IgD-negative memory B cell (primary cell): ENCODE results near the gene LITAF. TPM values are rescaled to one million over a fixed set of nuclear protein-coding genes. Genes with fewer than 3 reads are reported as not detected.
A peak's percentile ranks its signal among the peaks of the same experiment; 100 is the strongest.
"Not testable (repeated sequence)": the region's sequence is repeated elsewhere in the genome, so short reads cannot be mapped to it uniquely, and the experiment has no call there.

Experiments
- H3K27ac Mint-ChIP-seq, 3 donors: one replicate each; pipeline ENCODE4 v1.8.0; 2020 to 2022; ENCODE audit warnings: mild to moderate bottlenecking in 3 of 3, mixed read lengths in 3 of 3, moderate library complexity in 1 of 3
- H3K27me3 Mint-ChIP-seq: one replicate; pipeline ENCODE4 v1.8.0; 2021; ENCODE audit warnings: mixed read lengths
- H3K36me3 Mint-ChIP-seq: one replicate; pipeline ENCODE4 v1.8.0; 2020; ENCODE audit warnings: mild to moderate bottlenecking, mixed read lengths
- H3K4me1 Mint-ChIP-seq, 3 donors: one replicate each; pipeline ENCODE4 v1.8.0; 2020 to 2022; ENCODE audit warnings: mixed read lengths in 3 of 3, mild to moderate bottlenecking in 1 of 3
- H3K4me3 Mint-ChIP-seq, 4 donors: one replicate each; pipeline ENCODE4 v1.8.0; 2020 to 2022; ENCODE audit warnings: mild to moderate bottlenecking in 4 of 4, mixed read lengths in 4 of 4, moderate library complexity in 3 of 4
- H3K9me3 Mint-ChIP-seq, 3 donors: one replicate each; pipeline ENCODE4 v1.8.0; 2020 to 2021; ENCODE audit warnings: mixed read lengths in 3 of 3, mild to moderate bottlenecking in 1 of 3
- polyA plus RNA-seq: library from polyadenylated mRNA; unstranded; fragments of 300-500 nt; fragmentation: Illumina TruSeq; gene quantifications from one replicate; pipeline ENCODE4 v1.2.3, GENCODE V29; 2021

LITAF gene
- polyA plus RNA-seq, 1 donor from 2014 or later = 318 TPM

- H3K27me3 Mint-ChIP-seq = no peaks in the 10 kb centered on the region
- peak overlapping the region; percentile 44 to 99 (median 94) for H3K27ac Mint-ChIP-seq
- peaks cover 11 to 35% (median 23%) of the 10 kb centered on the region in 3 donors for H3K4me1 Mint-ChIP-seq
- peak overlapping the region; percentile 46 to 87 (median 72) for H3K4me3 Mint-ChIP-seq
- no peaks in the 10 kb centered on the region for H3K9me3 Mint-ChIP-seq
- no peaks in the 10 kb centered on the region for H3K36me3 Mint-ChIP-seq
Measured at GRCh38 chr16:11613381-11614303, 26.9 kb upstream of the LITAF start.

- Mint-ChIP-seq H3K9me3 (no peaks in the 10 kb centered on the region), H3K27me3 (no peaks in the 10 kb centered on the region), H3K4me1 (peaks cover 8 to 33% (median 23%) of the 10 kb centered on the region in 3 donors), H3K27ac (peak overlapping the region; percentile 44 to 99 (median 94)), H3K36me3 (no peaks in the 10 kb centered on the region), H3K4me3 (peak overlapping the region in 1 of 4 donors; percentile 87)
Measured at GRCh38 chr16:11612665-11613025, 25.9 kb upstream of the LITAF start.

DNA sequence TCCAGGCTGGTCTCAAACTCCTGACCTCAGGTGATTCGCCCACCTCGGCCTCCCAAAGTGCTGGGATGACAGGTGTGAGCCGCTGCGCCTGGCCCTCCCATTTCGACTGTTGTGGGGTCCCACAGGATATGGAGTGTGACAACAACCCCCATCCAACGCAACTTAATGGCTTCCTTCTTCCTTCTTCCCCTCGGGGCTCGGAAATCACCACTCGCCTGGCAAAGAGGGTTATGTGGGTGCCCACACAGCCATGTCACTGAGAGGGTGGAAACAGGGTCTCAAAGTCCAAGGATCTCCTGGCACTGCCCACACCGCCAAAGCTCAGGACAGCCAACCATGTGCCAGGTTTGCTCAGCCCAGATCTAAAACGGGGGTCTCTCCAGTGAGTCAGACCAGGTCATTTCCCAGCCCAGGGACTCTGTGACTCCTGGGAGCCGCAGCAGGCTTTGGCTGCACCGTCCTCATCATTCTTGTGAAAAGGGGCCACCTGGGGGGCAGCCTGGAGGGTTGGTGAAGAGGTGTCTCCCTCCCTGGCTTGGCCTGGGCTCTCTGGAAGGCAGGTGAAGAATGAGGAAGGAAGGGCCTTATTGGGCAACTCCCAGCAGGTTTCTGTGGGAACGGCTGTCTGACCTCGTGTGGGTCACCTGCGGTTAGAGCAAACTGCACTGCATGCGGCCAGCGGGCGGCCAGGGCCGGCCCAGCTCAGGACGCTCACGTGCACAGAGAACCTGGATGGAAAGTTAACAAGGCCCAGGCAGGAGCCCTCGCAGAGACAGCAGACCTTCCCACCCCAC lies 25.3 kb upstream of the LITAF start:
- no peaks in the 10 kb centered on the region for H3K27me3 Mint-ChIP-seq
- peak overlapping the region in 2 of 4 donors; percentile 78 to 88 for H3K4me3 Mint-ChIP-seq
- no peaks in the 10 kb centered on the region for H3K36me3 Mint-ChIP-seq
- H3K4me1 Mint-ChIP-seq = peaks cover 8 to 33% (median 23%) of the 10 kb centered on the region in 3 donors
- peak overlapping the region; percentile 44 to 99 (median 88) for H3K27ac Mint-ChIP-seq
- H3K9me3 Mint-ChIP-seq = no peaks in the 10 kb centered on the region

GRCh38 chr16:11610580-11610979 lies 23.9 kb upstream of the LITAF start:
- no peaks in the 10 kb centered on the region for H3K27me3 Mint-ChIP-seq
- H3K4me3 Mint-ChIP-seq = peak overlapping the region in 1 of 4 donors; percentile 76
- no peaks in the 10 kb centered on the region for H3K9me3 Mint-ChIP-seq
- H3K27ac Mint-ChIP-seq = no peak overlapping the region
- H3K4me1 Mint-ChIP-seq = peaks cover 8 to 31% (median 23%) of the 10 kb centered on the region in 3 donors
- no peaks in the 10 kb centered on the region for H3K36me3 Mint-ChIP-seq

DNA sequence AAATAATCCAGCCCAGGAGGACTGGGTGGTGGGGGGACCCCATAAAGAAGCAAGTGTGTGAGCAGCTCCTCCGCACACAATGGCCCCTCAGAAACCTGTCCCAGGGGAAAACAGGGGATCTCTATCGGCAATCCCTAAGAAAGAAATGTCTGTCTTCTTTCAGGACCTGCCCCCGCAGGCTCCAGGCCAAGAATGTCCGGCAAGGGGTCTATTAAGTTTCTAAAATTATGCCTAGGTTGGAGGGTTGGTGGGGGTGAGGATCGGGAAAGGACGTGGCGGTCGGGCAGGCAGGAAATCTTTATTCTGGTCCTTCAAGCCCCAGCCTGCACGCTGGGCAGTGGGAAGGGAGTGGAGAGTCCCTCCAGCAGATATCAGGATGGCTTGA lies 23.4 kb upstream of the LITAF start:
- Mint-ChIP-seq H3K9me3 (no peaks in the 10 kb centered on the region), H3K27ac (no peak overlapping the region), H3K36me3 (no peaks in the 10 kb centered on the region), H3K4me1 (peaks cover 8 to 31% (median 25%) of the 10 kb centered on the region in 3 donors), H3K4me3 (no peak overlapping the region), H3K27me3 (no peaks in the 10 kb centered on the region)

DNA sequence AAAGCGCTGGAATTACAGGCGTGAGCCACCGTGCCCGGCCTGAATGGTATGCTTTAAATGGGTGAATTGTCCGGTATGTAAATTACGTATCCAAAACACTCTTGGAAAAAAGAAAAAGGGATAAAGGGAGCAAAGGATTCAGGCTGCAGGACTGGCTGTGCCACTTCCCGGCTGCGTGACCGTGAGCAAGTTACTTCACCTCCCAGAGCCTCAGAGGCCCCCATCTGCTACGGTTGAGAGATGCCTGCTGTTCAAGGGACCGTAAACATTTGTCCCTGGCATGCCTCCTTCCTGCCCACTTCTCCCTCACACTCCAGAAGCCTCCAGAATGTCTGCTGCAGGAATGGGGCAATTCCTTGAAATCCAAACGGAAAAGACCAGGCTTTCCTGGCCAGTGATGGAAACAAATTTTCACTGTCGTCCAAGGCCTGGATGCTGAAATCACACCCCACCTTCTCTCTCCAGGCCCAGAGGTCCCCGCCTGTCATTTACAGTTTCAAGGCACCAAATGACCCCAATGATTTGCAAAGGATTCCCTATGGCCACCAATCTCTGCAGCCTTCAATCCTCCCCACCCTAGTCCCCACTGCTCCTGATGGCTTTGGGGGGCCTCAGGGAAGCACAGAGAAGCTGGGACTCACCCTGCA lies 22.9 kb upstream of the LITAF start:
- Mint-ChIP-seq H3K4me1 (peaks cover 8 to 28% (median 22%) of the 10 kb centered on the region in 3 donors), H3K4me3 (no peak overlapping the region), H3K27me3 (no peaks in the 10 kb centered on the region), H3K27ac (no peak overlapping the region), H3K9me3 (no peaks in the 10 kb centered on the region), H3K36me3 (no peaks in the 10 kb centered on the region)

GRCh38 chr16:11605891-11606290 lies 19.2 kb upstream of the LITAF start:
- Mint-ChIP-seq H3K4me1 (peaks cover 0 to 11% (median 2%) of the 10 kb centered on the region in 3 donors), H3K36me3 (no peaks in the 10 kb centered on the region), H3K27me3 (no peaks in the 10 kb centered on the region), H3K9me3 (no peaks in the 10 kb centered on the region), H3K27ac (no peak overlapping the region), H3K4me3 (no peak overlapping the region)

GRCh38 chr16:11605564-11605886 lies 18.8 kb upstream of the LITAF start:
- Mint-ChIP-seq H3K4me3 (no peak overlapping the region), H3K27ac (no peak overlapping the region), H3K9me3 (no peaks in the 10 kb centered on the region), H3K27me3 (no peaks in the 10 kb centered on the region), H3K36me3 (no peaks in the 10 kb centered on the region), H3K4me1 (peaks cover 0 to 11% (median 2%) of the 10 kb centered on the region in 3 donors)

DNA sequence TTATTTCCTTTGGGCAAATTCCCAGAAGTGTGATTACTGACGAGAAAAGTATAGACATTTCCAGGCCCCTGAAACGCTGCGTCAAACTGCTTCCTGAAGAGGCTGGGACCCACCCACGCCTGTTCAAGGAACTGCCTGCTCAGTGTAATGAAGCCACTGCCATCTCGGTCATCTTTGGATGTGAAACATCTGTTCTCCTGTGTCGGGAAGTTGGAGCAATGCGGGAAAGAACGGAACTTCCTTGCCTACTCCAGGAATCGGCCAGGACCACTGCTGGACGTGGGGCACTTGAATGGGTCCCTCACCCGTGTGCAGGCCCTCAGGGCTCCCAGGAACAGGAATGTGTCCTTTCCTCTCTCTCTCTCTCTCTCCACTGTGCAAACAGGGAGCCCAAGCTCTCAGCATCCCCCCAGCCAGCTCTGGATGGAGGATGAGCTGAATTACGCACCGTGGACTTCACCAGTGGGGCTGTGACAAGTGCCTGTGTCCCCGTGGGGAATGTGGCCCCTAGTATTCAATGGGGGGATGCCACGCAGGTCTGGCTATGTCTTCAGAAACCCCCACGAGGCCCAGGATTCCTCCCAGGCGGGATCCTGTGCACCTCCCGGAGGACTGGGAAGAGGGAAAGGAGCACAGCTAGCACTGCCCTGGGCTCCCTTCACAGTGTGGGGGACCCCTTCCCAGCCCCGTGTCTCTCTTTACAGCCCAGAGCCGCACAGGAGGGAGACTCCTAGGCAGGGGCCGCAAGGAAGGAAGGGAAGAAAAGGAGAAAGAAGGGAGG lies 18.3 kb upstream of the LITAF start:
- Mint-ChIP-seq H3K4me1 (peaks cover 0 to 11% (median 2%) of the 10 kb centered on the region in 3 donors), H3K27me3 (no peaks in the 10 kb centered on the region), H3K9me3 (no peaks in the 10 kb centered on the region), H3K36me3 (no peaks in the 10 kb centered on the region), H3K4me3 (no peak overlapping the region), H3K27ac (no peak overlapping the region)

DNA sequence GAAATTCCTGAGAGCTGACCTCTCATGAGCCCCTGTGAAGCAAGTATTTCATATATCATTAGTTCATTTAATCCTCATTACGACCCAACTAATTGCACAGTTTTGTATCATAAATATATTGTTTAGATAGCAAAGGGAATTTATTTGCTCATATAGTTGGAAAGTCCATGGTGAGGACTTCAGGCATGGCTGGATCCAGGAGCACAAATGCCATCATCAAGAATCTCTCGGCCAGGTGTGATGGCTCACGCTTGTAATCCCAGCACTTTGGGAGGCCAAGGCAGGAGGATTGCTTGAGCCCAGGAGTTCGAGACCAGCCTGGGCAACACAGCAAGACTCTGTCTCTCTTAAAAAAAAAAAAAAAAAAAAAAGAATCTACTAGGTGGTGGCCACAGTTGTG lies 17.6 kb upstream of the LITAF start:
- H3K4me1 Mint-ChIP-seq, H3K9me3 Mint-ChIP-seq, H3K36me3 Mint-ChIP-seq, H3K4me3 Mint-ChIP-seq, H3K27me3 Mint-ChIP-seq: not testable (repeated sequence)
- H3K27ac Mint-ChIP-seq = peak overlapping the region in 1 of 3 donors; percentile 16

GRCh38 chr16:11603331-11603750 lies 16.6 kb upstream of the LITAF start:
- Mint-ChIP-seq H3K4me1 (peaks cover 0 to 5% (median 2%) of the 10 kb centered on the region in 3 donors), H3K36me3 (no peaks in the 10 kb centered on the region), H3K9me3 (no peaks in the 10 kb centered on the region), H3K27ac (no peak overlapping the region), H3K4me3 (no peak overlapping the region), H3K27me3 (no peaks in the 10 kb centered on the region)

DNA sequence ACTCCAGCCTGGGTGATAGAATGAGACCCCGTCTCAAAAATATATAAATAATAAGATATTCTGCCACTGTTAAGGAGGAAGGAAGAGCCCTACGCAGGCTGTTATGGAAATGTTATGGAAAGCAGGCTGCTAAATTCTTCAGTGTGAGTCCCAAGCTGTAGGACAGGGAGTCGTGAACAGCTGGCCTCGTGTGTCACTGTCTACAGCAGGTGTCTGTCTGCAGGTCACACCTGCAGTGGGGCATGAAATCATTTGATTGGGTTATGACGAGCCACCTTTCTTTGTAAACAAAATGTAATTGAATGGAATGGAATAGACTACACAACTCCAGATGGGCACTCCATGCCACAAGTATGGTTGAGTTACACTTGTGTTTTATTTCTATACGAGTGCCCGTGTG lies 15.6 kb upstream of the LITAF start:
- H3K27me3 Mint-ChIP-seq = no peaks in the 10 kb centered on the region
- no peaks in the 10 kb centered on the region for H3K9me3 Mint-ChIP-seq
- H3K4me1 Mint-ChIP-seq = peaks cover 0 to 8% (median 2%) of the 10 kb centered on the region in 3 donors
- no peak overlapping the region for H3K27ac Mint-ChIP-seq
- H3K36me3 Mint-ChIP-seq = no peaks in the 10 kb centered on the region
- no peak overlapping the region for H3K4me3 Mint-ChIP-seq

- Mint-ChIP-seq H3K36me3 (no peaks in the 10 kb centered on the region), H3K27ac (no peak overlapping the region), H3K4me1 (peaks cover 0 to 8% (median 2%) of the 10 kb centered on the region in 3 donors), H3K27me3 (no peaks in the 10 kb centered on the region), H3K9me3 (no peaks in the 10 kb centered on the region), H3K4me3 (no peak overlapping the region)
Measured at GRCh38 chr16:11601911-11602310, 15.2 kb upstream of the LITAF start.

GRCh38 chr16:11601425-11601824 lies 14.7 kb upstream of the LITAF start:
- Mint-ChIP-seq H3K27ac (no peak overlapping the region), H3K27me3 (no peaks in the 10 kb centered on the region), H3K9me3 (no peaks in the 10 kb centered on the region), H3K4me3 (no peak overlapping the region), H3K36me3 (no peaks in the 10 kb centered on the region), H3K4me1 (peaks cover 0 to 8% (median 2%) of the 10 kb centered on the region in 3 donors)
